ENCODE results near the gene AAMP. TPM values are rescaled to one million over a fixed set of nuclear protein-coding genes. Genes with fewer than 3 reads are reported as not detected.
"Not testable (repeated sequence)": the region's sequence is repeated elsewhere in the genome, so short reads cannot be mapped to it uniquely, and the experiment has no call there.

The AAMP gene
- total RNA-seq: 10 to 100 TPM; 43.3 to 45.0 TPM
- long read RNA-seq, donor 1, transcript AAMP-201 (11 exons, 1,886 nt): major isoform, 36 of 47 reads
- long read RNA-seq, donor 1, partial matches to known transcripts: 1 of 47 reads
- long read RNA-seq, donor 1, other reads (novel, unspliced or antisense): 8 of 47 reads
- long read RNA-seq, donor 2, transcript AAMP-201 (11 exons, 1,886 nt): major isoform, 299 of 419 reads
- long read RNA-seq, donor 2, transcript AAMP-202 (10 exons, 1,761 nt): minor isoform, 6 of 419 reads
- long read RNA-seq, donor 2, transcript AAMP-204 (11 exons, 1,804 nt): minor isoform, 80 of 419 reads
- long read RNA-seq, donor 2, partial matches to known transcripts: 8 of 419 reads
- long read RNA-seq, donor 2, other reads (novel, unspliced or antisense): 25 of 419 reads

GRCh38 chr2:218269900-218270720 is at the start of gene AAMP, which contains the start of gene PNKD:
TSS of gene AAMP (minus strand) at chr2:218270137. CDS start at chr2:218270086, 51 bp downstream.
TSS of gene PNKD (plus strand) at chr2:218270519. CDS start at chr2:218270536, 17 bp downstream.
- peak; percentile 100 for DNase-seq (ENCODE audit: low spot score)
- intact Hi-C loops (cut with DNase I): loop anchor here in 1 of 2 donors (5.0 kb wide), 1 partner anchor 127 kb away; the partner anchor contains the start of gene CTDSP1

GRCh38 chr2:218318241-218318640 is 48.3 kb upstream of the AAMP start:
- DNase-seq (ENCODE audit: low spot score): no peak
- intact Hi-C loops (cut with DNase I): no loop called here

- intact Hi-C loops (cut with DNase I): no loop called here
- no peak for DNase-seq (ENCODE audit: low spot score)
Observed at GRCh38 chr2:218317835-218318234, 47.9 kb upstream of the AAMP start.

GRCh38 chr2:218317303-218317630 is 47.3 kb upstream of the AAMP start:
- intact Hi-C loops (cut with DNase I): no loop called here
- DNase-seq (ENCODE audit: low spot score): no peak

GRCh38 chr2:218315397-218315796 is 45.5 kb upstream of the AAMP start:
- intact Hi-C loops (cut with DNase I): no loop called here
- DNase-seq (ENCODE audit: low spot score): no peak

- intact Hi-C loops (cut with DNase I); DNase-seq (ENCODE audit: low spot score): not testable (repeated sequence)
Observed at GRCh38 chr2:218314764-218315163, 44.8 kb upstream of the AAMP start.

GRCh38 chr2:218313356-218313755 is 43.4 kb upstream of the AAMP start:
- intact Hi-C loops (cut with DNase I): no loop called here
- no peak for DNase-seq (ENCODE audit: low spot score)

- intact Hi-C loops (cut with DNase I): no loop called here
Observed at GRCh38 chr2:218312267-218312756, 42.4 kb upstream of the AAMP start.

GRCh38 chr2:218311541-218312266 is 41.8 kb upstream of the AAMP start:
- intact Hi-C loops (cut with DNase I): not testable (repeated sequence)

More at GRCh38 chr2:218312267-218312756, 42.4 kb upstream of the AAMP start:
- DNase-seq (ENCODE audit: low spot score): no peak

GRCh38 chr2:218310853-218311540 is 41.1 kb upstream of the AAMP start:
- intact Hi-C loops (cut with DNase I): no loop called here
- no peak for DNase-seq (ENCODE audit: low spot score)

More at GRCh38 chr2:218311541-218312266, 41.8 kb upstream of the AAMP start:
- DNase-seq (ENCODE audit: low spot score): not testable (repeated sequence)

- intact Hi-C loops (cut with DNase I): no loop called here
- no peak for DNase-seq (ENCODE audit: low spot score)
Observed at GRCh38 chr2:218307415-218308090, 37.6 kb upstream of the AAMP start.

- intact Hi-C loops (cut with DNase I): no loop called here
- no peak for DNase-seq (ENCODE audit: low spot score)
Observed at GRCh38 chr2:218306184-218306920, 36.4 kb upstream of the AAMP start.

GRCh38 chr2:218305383-218305782 is 35.4 kb upstream of the AAMP start:
- intact Hi-C loops (cut with DNase I): no loop called here
- DNase-seq (ENCODE audit: low spot score): no peak

GRCh38 chr2:218301176-218301819 is 31.4 kb upstream of the AAMP start:
- intact Hi-C loops (cut with DNase I): loop anchor here (5.0 kb wide), 1 partner anchor 56 kb away; the partner anchor contains the start of gene CATIP (in 2 of the 2)
- DNase-seq (ENCODE audit: low spot score): peak; percentile 89

- intact Hi-C loops (cut with DNase I): loop anchor here (5.0 kb wide), 1 partner anchor 57 kb away; the partner anchor contains the start of gene CATIP (in 2 of the 2)
- no peak for DNase-seq (ENCODE audit: low spot score)
Observed at GRCh38 chr2:218300141-218300540, 30.2 kb upstream of the AAMP start.

GRCh38 chr2:218298314-218298875 is 28.5 kb upstream of the AAMP start:
- intact Hi-C loops (cut with DNase I): loop anchor here in 1 of 2 donors (10.0 kb wide), 1 partner anchor 96 kb away; the partner anchor contains the start of gene CTDSP1
- DNase-seq (ENCODE audit: low spot score): no peak
